Measurements from ENCODE around the gene ERP27. TPM values are rescaled to one million over a fixed set of nuclear protein-coding genes. Genes with fewer than 3 reads are reported as not detected.
A peak's percentile ranks its signal among the peaks of the same experiment; 100 is the strongest.

The ERP27 gene
- total RNA-seq, 4 donors from 2014 or later, result 0.57 to 5.5 (median 1.9) TPM; not detected in 1

DNA sequence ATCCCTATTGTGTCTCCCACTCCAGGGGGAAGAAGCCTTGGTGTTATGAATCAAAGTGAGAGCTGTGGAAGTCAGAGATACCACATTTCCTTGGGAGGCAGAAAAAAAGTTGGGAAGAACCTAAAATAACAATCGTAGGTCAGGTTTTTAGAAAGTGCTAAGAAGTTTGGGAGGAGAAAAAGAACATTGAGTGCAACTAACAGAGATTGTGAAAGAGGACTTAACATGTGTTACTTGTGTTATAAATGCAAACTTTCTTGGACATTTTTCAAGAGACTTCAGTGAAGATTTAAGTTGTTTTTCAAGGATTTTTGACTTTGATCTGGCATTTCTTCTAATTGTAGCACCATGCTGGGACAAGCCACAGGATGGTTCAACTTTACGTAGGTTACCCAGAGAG is 7.8 kb upstream of the ERP27 start:
- H3K4me1 ChIP-seq, result peaks cover 0 to 53% (median 30%) of the 10 kb centered on the region in 3 donors

DNA sequence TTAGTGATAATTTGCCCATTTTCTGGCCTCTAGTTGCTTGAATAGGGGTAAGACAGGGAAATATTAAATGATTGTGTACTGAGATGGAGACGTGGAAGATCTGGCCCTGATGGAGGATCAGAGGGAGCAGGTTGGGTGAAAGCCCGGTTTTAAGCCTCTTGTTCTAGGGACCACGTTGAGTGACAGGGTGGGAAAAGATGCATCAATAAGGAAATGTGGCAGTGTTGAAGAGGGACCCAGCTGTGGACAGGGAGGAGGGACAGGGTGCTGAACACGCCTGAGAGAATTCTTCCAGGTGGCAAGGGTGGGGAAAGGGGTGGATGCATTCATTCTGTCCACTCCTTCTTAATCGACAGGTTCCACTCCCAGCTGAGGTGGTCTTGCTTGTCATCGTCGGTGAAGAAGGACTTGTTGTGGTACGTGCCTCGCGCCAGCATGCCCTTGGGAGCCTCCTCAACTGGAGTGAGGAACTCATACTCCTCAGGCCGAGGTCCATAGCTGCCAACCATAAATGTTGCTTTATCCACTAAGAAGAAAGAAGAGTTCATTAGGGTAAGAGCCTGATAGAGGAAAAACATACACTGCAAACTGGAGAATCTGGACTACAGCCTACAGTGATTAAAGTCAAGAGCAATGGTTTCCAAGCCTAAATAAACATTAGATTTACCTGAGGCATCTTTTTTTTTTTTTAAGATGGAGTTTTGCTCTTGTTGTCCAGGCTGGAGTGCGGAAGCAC is 4.0 kb upstream of the ERP27 start:
- Histone ChIP-seq H3K4me3 (no peak overlapping the region), H3K36me3 (peaks cover 0 to 44% (median 0%) of the 10 kb centered on the region in 3 donors), H3K9me3 (no peaks in the 10 kb centered on the region), H3K27ac (no peak overlapping the region), H3K27me3 (no peaks in the 10 kb centered on the region), H3K4me1 (peaks cover 0 to 22% (median 10%) of the 10 kb centered on the region in 3 donors)
- DNase-seq, result no peak
- 90 to 93% methylated on average over 8 to 12 of the region's 12 CpGs for WGBS, 2 donors
- intact Hi-C loops (cut with DNase I), result no loop called here
- TF ChIP-seq, protein P1, sequence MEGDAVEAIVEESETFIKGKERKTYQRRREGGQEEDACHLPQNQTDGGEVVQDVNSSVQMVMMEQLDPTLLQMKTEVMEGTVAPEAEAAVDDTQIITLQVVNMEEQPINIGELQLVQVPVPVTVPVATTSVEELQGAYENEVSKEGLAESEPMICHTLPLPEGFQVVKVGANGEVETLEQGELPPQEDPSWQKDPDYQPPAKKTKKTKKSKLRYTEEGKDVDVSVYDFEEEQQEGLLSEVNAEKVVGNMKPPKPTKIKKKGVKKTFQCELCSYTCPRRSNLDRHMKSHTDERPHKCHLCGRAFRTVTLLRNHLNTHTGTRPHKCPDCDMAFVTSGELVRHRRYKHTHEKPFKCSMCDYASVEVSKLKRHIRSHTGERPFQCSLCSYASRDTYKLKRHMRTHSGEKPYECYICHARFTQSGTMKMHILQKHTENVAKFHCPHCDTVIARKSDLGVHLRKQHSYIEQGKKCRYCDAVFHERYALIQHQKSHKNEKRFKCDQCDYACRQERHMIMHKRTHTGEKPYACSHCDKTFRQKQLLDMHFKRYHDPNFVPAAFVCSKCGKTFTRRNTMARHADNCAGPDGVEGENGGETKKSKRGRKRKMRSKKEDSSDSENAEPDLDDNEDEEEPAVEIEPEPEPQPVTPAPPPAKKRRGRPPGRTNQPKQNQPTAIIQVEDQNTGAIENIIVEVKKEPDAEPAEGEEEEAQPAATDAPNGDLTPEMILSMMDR (IDR thresholded peaks at IDR 0.05), result no peak
- TF ChIP-seq POLR2A (IDR thresholded peaks at IDR 0.05), result no peak

More for the DNA sequence above, 7.8 kb upstream of the ERP27 start:
- Histone ChIP-seq H3K4me3 (no peak overlapping the region), H3K27ac (peak overlapping the region in 3 of 4 donors; percentile 24 to 63 (median 25)), H3K9me3 (no peaks in the 10 kb centered on the region), H3K36me3 (peaks cover 0 to 50% (median 4%) of the 10 kb centered on the region in 3 donors), H3K27me3 (no peaks in the 10 kb centered on the region)
- DNase-seq, result no peak
- TF ChIP-seq, protein P1 (IDR thresholded peaks at IDR 0.05), result no peak
- TF ChIP-seq POLR2A (IDR thresholded peaks at IDR 0.05), result no peak
- intact Hi-C loops (cut with DNase I), result no loop called here
- 72 to 87% methylated on average over 2 of the region's 2 CpGs for WGBS, 2 donors

DNA sequence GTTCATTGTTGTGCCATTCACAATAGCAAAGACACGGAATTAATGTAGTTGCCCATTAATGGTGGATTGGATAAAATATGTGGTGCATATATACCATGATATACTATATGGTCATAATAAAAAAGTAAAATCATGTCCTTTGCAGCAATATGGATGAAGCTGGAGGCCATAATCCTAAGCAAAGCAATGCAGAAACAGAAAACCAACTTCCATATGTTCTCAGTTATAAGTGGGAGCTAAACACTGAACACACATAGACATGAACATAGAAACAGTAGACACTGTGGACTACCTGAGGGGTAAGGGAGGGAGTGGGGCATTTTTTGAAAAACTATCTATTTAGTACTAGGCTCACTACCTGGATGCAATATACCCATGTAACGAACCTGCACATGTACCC is 3.0 kb upstream of the ERP27 start:
- no peaks in the 10 kb centered on the region for H3K9me3 ChIP-seq
- peaks cover 0 to 34% (median 0%) of the 10 kb centered on the region in 3 donors for H3K36me3 ChIP-seq
- no peak for TF ChIP-seq POLR2A (IDR thresholded peaks at IDR 0.05)
- TF ChIP-seq, protein P1 (IDR thresholded peaks at IDR 0.05), result no peak
- no peak for DNase-seq
- H3K4me1 ChIP-seq, result peaks cover 0 to 12% (median under 1%) of the 10 kb centered on the region in 3 donors
- 90 to 100% methylated on average over 2 of the region's 2 CpGs for WGBS, 2 donors
- H3K27ac ChIP-seq, result no peak overlapping the region
- intact Hi-C loops (cut with DNase I), result no loop called here
- no peak overlapping the region for H3K4me3 ChIP-seq
- H3K27me3 ChIP-seq, result no peaks in the 10 kb centered on the region

DNA sequence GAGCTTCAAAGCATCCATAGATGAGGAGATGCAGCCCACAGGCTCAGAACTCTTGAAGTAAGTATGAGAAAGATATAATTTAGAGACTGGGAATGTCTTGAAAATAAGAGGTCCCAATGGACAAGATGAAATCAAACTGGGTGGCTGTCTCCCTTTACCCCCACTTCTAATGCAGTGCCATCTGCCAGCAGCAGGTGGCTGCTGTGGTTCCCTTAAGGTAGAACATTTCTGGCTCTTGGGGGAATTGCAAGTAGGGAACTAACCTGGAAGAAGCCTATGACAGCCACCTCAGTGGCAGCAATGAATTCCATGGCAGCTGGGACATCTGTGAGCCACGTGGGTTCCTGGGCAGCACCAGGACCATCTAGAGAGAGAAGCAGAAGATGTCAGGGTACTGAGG is 648 bp downstream of the ERP27 start:
- Histone ChIP-seq H3K36me3 (peaks cover 0 to 14% (median 0%) of the 10 kb centered on the region in 3 donors), H3K9me3 (no peaks in the 10 kb centered on the region), H3K4me1 (peaks cover 0 to 4% (median 0%) of the 10 kb centered on the region in 3 donors), H3K27me3 (no peaks in the 10 kb centered on the region), H3K27ac (no peak overlapping the region), H3K4me3 (no peak overlapping the region)
- no peak for DNase-seq
- 91% methylated on average over 1 of the region's 1 CpG; no CpG with 5 or more reads in 1 of the 2 donors for WGBS, 2 donors
- no peak for TF ChIP-seq POLR2A (IDR thresholded peaks at IDR 0.05)
- TF ChIP-seq, protein P1 (IDR thresholded peaks at IDR 0.05), result peak in 3 of 6 experiments; percentile 11 to 36 (median 11)
- intact Hi-C loops (cut with DNase I), result no loop called here

DNA sequence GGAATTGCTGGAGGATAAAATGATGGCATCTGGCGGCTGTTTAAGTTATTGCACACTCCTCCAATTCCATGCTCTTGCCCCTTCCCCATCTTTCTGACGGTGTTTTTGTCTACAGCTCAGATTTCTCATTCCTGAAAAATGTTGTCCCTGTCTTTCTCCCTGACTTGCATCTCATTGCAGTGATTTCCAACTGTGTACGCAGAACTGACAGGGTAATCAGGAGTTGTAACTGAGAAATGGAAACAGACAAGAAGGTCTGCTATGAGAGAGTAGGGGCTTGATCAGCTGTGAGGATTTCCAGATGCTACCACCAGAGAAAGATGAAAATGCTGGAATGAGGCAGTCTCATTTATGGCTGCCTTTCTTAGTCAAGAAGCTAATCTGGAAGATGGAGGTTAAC is 1.3 kb downstream of the ERP27 start:
- no peaks in the 10 kb centered on the region for H3K9me3 ChIP-seq
- H3K27ac ChIP-seq, result no peak overlapping the region
- no peak overlapping the region for H3K4me3 ChIP-seq
- H3K4me1 ChIP-seq, result peaks cover 0 to 4% (median 0%) of the 10 kb centered on the region in 3 donors
- WGBS, 2 donors, result 93 to 97% methylated on average over 3 of the region's 3 CpGs
- peaks cover 0 to 9% (median 0%) of the 10 kb centered on the region in 3 donors for H3K36me3 ChIP-seq
- H3K27me3 ChIP-seq, result no peaks in the 10 kb centered on the region
- TF ChIP-seq POLR2A (IDR thresholded peaks at IDR 0.05), result no peak
- TF ChIP-seq, protein P1 (IDR thresholded peaks at IDR 0.05), result no peak
- no peak for DNase-seq
- intact Hi-C loops (cut with DNase I), result no loop called here

All from esophagus squamous epithelium (tissue), 5 donors.